Effector CD8-positive, alpha-beta T cell (primary cell): ENCODE results near the gene HOXA1.
A peak's percentile ranks its signal among the peaks of the same experiment; 100 is the strongest.

Experiments used
- DNase-seq: peaks from one replicate; lab custom pipeline; 2025; lab: John Stamatoyannopoulos, UW
- total RNA-seq, 4 experiments: gene quantifications; one replicate each; lab custom pipeline; 2026; lab: John Stamatoyannopoulos, UW

The HOXA1 gene
- 0.88 to 2.5 (median 2.0) reads per million in 4 experiments for total RNA-seq

DNA sequence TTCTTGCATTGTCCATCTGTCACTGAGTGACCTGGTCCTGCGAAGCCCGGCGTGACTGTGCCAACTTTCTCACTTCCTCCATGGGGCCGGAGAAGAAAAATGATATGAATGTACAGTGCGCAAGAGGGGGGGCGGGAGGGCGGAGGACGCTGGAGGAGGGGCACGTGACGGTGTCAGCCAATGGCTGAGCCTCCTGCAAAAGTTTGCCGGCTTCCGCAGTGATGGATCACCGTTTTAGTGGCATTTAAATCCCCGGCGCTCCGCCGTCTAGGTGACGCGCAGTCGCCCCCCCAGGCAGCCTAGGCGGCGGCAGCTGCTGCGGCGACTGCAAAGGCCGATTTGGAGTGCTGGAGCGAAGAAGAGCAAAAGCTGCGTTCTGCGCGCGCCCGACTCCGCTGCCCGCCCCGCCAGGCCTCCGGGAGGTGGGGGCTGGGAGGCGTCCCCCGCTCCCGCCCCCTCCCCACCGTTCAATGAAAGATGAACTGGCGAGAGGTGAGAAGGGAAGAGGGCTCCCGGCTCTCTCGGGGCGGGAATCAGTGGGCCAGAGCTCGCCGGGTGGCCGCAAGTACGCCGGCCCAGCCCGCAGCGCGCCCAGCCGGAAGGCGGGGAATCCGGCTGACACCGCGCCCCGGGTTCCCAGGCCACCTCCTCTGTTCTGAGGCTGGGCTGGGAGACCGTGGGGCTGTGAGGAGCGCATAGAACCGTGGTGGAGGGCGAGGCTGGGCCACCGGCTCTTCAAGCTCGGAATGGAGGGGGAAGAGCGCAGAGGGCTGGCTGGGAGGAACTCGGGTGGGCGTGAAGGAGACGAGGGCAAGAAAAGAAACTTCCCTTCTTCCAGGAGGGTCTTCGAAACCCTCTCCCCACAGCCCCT, at the start of gene HOXA1:
Gene HOXA1 (minus strand): TSS at position 104 of the 871 bp plus-strand sequence. CDS start 88 bp downstream, at position 16.
- peak; percentile 57 for DNase-seq

DNA sequence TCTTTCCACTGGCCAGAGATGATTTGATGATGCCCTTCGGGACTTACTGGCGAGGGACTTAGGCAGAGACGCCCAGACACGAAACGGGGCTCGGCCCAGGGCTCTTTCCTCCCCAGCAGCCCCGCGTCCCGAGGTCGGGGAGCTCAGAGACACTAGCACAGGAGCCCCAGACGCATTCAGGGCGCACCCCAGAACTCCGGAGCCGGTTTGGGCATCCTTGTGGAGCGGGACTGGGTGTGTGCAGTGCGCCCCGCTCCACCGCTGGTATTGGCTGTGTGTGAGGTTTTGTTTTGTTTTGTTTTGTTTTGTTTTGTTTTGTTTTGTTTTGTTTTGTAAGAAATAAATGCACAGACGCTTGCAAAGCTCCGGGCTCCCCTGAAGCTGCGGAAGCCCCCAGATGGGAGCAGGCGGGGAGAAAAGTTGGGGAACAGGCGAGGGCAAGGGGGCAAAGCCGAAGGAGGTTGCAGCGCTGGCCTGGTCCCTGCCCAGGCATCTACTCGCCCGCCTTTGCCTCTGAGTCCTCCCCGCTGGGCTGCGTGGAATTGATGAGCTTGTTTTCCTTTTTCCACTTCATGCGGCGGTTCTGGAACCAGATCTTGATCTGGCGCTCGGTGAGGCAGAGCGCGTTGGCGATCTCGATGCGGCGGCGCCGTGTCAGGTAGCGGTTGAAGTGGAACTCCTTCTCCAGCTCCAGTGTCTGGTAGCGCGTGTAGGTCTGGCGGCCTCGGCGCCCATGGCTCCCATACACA, 49.5 kb upstream of the HOXA1 start:
- DNase-seq, result no peak

GRCh38 chr7:27144781-27145164, 49.0 kb upstream of the HOXA1 start:
- DNase-seq, result no peak

DNA sequence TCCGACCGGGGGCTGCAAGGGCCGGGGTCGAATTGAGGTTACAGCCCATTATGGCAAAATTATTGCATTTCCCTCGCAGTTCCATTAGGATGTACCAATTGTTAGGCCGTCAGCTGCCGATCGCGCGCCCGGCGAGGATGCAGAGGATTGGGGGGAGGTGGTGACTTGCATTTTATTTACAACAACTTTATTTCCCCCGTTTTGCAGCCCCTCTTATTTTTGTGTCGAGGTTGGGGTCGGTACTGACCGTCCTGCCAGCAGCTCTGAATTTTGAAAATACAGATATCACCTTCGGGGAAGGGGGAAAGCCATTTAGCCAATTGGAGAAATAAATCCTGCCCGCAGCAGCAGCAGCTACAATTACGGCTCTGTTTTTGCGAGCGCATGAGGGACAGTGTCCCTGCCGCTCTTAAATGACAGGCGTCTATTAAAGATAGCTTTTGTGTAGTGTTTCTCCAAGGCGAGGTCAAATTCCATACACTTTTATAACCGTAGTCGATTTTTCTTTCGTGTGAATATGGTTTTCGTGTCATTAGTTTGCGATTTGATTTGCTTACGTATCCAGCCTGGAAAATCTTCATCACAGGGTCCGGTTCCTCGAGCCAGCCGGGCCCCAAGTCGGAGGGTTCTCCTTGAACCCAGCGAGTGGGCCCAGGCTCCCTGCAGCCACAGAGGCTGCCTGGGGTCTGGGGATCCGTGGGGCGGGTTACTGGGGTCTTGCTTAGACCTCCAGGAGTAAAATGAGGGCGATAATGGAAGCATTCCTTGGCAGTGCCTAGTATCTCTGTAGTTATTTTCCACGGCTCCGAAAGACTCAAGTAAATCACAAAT, 48.4 kb upstream of the HOXA1 start:
- DNase-seq, result no peak

DNA sequence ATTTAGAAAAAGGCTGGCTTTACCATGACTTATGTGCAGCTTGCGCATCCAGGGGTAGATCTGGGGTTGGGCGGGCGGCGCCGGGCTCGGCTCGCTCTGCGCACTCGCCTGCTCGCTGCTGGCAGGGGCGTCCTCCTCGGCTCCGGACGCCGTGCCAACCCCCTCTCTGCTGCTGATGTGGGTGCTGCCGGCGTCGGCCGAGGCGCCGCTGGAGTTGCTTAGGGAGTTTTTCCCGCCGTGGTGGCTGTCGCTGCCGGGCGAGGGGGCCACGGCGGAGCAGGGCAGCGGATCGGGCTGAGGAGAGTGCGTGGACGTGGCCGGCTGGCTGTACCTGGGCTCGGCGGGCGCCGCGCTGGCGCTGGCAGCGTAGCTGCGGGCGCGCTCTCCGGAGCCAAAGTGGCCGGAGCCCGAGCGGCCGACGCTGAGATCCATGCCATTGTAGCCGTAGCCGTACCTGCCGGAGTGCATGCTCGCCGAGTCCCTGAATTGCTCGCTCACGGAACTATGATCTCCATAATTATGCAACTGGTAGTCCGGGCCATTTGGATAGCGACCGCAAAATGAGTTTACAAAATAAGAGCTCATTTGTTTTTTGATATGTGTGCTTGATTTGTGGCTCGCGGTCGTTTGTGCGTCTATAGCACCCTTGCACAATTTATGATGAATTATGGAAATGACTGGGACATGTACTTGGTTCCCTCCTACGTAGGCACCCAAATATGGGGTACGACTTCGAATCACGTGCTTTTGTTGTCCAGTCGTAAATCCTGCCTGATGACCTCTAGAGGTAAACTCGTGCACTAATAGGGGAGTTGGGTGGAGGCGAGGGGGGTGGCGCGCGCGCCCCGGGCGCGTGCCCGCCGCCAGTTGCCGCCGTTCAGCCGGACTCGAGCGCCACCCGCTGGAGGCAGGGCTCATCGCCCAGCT, 47.5 kb upstream of the HOXA1 start, which contains the start of gene HOXA5:
Gene HOXA5 (minus strand): TSS at position 659 of the 927 bp plus-strand sequence. CDS start 74 bp downstream, at position 585.
- no peak for DNase-seq

- DNase-seq, result no peak
These were observed 46.8 kb upstream of the HOXA1 start for GRCh38 chr7:27142580-27143022.

- no peak for DNase-seq
These were observed 46.3 kb upstream of the HOXA1 start for GRCh38 chr7:27141923-27142579.

DNA sequence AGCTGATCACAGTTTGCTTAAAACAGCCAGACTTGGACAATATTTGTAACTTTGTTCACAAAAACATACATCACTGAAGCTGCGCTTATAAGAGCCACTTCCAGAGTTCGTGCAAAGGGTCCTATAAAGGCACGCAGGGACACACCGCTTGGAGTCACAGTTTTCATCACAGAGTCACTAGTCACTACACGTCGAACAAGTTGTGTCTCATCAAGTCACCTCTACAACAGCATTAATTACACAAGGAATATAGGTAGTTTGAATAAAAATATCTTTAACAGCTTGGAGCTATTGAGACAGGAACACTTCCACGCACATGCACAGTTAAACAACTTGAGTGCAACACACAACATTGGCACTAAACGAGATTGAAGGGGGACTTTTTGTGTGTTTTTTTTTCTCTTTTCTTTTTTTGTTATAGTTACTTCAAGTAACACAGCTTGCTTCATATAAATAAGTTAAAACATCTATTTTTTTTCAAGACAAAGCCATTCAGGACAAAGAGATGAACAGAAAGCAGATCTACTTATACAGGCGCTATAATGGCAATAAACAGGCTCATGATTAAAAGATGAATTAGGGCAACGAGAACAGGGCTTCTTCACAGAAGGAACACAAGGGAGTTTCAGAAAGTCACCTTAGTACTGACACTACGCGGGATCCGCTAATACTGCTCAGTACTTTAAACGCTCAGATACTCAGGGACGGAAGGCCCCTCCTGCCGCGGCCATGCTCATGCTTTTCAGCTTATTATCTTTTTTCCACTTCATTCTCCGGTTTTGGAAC, 45.5 kb upstream of the HOXA1 start:
- DNase-seq, result no peak

- DNase-seq, result no peak
These were observed 44.5 kb upstream of the HOXA1 start for GRCh38 chr7:27140126-27140857.

- no peak for DNase-seq
These were observed 43.7 kb upstream of the HOXA1 start for GRCh38 chr7:27139334-27140125.

- no peak for DNase-seq
These were observed 43.2 kb upstream of the HOXA1 start for GRCh38 chr7:27138985-27139333.

DNA sequence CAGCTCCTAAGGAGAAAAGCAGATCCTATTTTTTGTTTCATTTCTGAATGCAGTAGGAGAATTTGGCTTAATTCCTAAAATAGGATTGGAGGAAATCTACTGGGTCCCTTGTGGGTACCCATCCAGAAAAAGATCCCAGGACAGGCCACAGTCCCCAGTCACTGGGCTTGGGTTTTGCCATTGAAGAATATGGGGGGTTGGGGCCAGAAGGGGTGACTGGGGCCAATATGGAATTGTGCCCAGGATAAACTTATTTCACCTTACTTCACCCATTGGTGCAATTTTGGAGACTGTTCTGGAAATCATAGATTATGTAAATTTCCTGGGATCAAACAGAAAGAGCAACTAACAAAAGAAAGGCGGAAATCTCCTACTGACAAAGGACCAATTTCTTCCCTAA, 42.7 kb upstream of the HOXA1 start:
- no peak for DNase-seq

DNA sequence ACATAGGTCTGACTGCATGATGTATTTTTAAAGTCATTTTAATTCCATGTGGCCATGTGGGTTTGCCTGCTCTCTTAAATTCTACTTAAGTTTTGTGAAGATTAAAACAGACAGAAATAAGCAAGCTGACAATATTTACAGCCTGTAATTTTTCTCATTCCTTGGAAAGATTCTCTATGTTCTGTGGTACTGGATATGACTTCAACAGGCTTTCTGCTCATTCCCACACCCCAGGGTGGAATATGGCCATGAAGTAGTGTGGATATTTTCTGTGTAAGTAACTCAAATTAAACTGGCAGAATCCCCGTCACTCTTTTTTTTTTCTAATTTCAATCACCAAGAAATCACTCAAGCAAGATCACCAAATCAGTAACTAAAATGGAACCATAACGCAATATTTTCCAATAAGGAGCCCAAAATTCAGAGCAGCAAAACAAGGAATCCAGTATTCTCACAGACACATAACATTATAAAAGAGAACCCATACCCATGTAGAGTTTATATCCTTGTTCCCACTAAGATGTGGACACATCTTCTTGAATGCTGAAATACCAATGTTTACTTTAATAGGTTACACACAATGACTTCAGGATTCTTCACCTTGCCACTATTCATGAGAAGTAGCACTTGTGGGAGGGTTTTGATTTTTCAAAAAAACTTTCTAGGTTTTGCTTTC, 42.0 kb upstream of the HOXA1 start:
- DNase-seq, result no peak

GRCh38 chr7:27134392-27134791, 38.6 kb upstream of the HOXA1 start:
- DNase-seq, result no peak

- no peak for DNase-seq
These were observed 37.8 kb upstream of the HOXA1 start for GRCh38 chr7:27133409-27134231.

DNA sequence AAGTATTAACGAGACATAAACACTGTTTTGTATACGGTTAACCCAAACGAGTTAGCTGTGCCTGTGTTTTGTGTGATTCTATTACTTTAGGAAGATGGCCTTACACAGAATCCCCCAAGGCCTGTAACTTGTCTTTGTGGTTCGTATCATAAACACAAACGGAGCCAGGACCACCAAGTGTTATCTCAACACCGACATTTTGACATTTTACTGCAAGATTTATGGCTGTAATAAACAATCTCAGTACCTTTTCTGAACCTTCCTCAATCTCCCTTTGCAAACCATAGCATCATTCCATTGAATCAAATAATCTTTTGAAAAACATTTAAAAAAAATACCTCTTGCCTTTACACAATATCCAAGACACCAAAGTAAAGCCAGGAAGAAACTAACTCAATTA, 37.2 kb upstream of the HOXA1 start:
- DNase-seq, result no peak

DNA sequence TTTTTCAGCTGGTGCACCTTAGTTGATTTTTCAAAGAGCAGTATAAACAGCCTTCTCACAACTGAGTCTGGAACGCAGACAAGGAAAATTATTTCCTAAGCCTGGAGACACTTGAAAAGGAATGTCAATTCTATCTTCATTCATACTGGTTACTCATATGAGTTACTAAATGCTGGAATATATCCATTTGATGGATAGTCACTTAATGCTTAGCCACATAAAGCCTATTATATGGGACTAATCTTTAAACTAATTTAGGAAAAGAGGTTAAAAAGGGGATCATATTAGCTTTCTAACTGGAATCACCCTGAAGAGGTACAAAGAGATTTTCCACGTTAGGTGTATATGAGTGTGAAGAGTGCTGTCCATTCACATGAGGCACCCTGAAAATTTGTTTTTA, 36.4 kb upstream of the HOXA1 start:
- DNase-seq, result no peak
